Activated effector memory CD4-positive, alpha-beta T cell treated with anti-CD3 and anti-CD28 coated beads, Interleukin-2, amount 50 U/mL, for 16 hours (primary cell): Measurements from ENCODE around the gene KATNB1.
"Not testable (repeated sequence)": the region's sequence is repeated elsewhere in the genome, so short reads cannot be mapped to it uniquely, and the experiment has no call there.

Experiments
- DNase-seq: peaks from one replicate; pipeline ENCODE4 v3.0.0-alpha.2; 2020

Gene KATNB1

DNA sequence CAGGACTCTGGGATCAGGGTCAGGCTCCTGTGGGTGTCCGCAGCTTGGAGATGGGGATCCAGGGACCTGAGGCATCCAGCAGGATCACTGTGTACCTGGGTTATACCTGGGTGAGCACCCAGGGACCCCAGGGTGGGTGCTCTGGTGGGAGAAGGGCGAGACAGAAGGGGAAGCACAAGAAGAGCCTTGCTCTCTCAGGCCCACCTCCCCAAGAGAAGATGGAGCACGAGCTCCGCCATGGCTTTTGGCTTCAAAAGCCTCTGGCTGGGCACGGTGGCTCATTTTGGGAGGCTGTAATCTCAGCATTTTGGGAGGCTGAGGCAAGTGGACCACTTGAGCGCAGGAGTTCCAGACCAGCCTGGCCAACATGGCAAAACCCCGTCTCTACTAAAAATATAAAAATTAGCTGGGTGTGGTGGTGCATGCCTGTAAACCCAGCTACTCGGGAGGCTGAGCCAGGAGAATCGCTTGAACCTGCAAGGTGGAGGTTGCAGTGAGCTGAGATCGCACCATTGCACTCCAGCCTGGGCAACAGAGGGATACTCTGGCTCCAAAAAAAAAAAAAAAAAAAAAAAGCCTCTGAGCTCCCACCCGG is 32.1 kb upstream of the KATNB1 start:
- no peak for DNase-seq

GRCh38 chr16:57704011-57704904 is 31.3 kb upstream of the KATNB1 start:
- DNase-seq = no peak

DNA sequence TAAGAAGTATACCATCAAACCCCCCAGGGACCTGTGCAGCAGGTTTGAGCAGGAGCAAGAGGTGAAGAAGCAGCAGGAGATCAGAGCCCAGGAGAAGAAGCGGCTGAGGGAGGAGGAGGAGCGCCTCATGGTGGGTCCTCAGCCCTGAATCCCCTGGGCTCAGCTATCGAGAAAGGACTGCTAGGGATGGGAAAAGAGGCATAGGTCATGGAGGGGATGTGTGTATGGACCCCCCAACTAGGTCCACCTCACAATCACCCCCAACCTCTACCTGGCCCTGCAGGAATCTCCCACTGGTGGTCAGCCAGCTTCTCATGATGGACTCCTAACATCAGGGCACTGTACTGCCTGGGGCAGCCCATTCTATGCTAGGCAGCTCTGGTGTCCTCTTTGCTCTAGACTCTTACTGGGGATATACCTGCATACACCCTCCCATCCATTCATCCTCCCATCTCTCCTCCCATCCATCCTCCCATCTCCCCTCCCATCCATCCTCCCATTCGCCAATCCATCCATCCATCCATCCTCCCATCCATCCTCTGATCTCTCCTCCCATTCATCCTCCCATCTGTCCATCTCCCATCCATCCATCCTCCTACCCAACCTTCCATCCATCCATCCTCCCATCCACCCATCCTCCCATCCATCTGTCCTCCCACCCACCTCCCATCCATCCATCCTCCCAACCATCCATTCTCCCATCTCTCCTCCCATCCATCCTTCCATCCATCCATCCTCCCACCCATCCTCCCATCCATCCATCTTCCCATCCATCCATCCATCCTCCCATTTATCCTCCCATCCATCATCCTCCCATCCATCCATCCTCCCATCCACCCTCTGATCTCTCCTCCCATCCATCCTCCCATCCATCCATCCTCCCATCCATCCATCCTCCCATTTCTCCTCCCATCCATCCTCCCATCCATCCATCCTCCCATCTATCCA is 30.4 kb upstream of the KATNB1 start:
- DNase-seq = no peak

- no peak for DNase-seq
These were observed 28.9 kb upstream of the KATNB1 start for GRCh38 chr16:57706717-57707116.

- DNase-seq = no peak
These were observed 28.2 kb upstream of the KATNB1 start for GRCh38 chr16:57707331-57707730.

DNA sequence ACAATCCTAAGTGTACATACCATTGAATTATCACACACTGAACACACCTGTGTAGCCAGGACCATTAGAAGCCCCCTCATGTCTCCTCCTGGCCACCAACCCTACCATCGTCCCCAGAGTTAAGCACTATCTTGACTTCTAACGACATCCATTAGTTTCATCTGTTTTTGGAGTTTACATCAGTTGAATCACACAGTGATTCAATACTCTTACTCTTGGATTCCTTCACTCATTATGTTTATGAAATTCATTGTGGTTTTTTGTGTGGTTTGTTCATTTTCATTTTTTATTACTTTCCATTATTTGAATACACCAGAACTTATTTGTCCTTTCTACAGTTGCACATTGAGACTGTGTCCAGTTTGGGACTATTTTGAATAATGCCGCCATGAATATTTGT is 27.4 kb upstream of the KATNB1 start:
- peak; percentile 16 for DNase-seq

DNA sequence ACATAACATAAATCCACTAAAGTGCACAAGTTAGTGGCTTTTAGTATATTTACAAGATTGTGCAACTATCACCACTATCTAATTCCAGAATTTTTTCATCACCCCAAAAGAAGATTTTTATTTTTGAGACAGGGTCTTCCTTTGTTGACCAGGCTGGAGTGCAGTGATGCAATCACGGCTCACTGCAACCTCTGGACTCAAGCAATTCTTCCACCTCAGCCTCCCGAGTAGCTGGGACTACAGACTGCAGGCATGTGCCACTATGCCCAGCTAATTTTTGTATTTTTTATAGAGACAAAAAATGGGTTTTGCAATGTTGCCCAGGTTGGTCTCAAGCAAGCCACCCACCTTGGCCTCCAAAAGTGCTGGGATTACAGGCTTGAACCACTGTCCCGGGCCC is 25.9 kb upstream of the KATNB1 start:
- peak; percentile 4 for DNase-seq

DNA sequence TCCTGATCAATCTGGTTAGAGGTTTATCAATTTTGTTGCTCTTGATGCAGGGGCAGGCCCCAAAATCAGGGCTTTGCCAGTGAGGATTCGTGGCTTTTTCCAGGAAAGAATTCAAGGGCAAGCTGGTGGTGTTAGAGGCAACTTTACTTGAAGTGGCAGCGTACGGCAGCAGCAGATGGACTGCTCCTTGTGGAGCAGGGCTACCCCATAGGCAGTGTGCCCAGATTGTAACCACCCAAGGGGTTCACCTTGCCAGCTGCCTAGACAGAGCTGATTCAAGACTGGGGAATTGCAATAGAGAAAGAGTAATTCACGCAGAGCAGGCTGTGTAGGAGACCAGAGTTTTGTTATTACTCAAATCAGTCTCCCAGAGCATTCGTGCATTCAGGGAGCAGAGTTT is 24.2 kb upstream of the KATNB1 start:
- DNase-seq = peak; percentile 45

DNA sequence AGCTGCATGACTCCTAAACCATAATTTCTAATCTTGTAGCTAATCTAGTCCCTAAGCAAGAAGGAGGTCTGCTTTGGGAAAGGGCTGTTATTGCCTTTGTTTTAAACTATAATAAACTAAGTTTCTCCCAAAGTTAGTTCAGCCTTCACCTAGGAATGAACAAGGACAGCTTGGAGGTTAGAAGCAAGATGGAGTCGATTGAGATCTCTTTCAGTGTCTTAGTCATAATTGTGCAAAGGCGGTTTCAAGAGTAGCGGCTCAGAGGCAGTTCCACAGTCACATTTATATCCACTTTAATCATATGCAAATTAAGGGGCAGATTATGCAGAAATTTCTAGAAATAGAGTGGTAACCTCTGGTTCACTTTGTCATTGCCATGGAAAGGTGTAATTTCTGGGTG is 23.6 kb upstream of the KATNB1 start:
- peak; percentile 10 for DNase-seq

DNA sequence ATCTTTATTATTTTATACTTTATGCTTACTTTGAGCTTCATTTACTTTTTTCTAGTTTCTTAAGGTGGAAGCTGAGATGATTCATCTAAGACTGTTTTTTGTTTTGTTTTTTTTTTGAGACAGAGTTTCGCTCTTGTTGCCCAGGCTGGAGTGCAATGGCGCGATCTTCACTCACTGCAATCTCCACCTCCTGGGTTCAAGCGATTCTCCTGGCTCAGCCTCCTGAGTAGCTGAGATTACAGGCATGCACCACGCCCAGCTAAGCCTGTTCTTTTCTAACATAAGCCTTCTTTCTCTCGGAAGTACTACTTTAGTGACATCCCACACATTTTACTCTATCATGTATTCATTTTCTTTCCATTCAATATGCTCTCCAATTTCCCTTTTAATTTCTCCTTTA is 23.0 kb upstream of the KATNB1 start:
- DNase-seq = not testable (repeated sequence)

- DNase-seq = no peak
These were observed 22.0 kb upstream of the KATNB1 start for GRCh38 chr16:57713596-57713995.

GRCh38 chr16:57714047-57714446 is 21.5 kb upstream of the KATNB1 start:
- no peak for DNase-seq

- DNase-seq = peak; percentile 76
These were observed 15.4 kb upstream of the KATNB1 start for GRCh38 chr16:57720142-57720575.

DNA sequence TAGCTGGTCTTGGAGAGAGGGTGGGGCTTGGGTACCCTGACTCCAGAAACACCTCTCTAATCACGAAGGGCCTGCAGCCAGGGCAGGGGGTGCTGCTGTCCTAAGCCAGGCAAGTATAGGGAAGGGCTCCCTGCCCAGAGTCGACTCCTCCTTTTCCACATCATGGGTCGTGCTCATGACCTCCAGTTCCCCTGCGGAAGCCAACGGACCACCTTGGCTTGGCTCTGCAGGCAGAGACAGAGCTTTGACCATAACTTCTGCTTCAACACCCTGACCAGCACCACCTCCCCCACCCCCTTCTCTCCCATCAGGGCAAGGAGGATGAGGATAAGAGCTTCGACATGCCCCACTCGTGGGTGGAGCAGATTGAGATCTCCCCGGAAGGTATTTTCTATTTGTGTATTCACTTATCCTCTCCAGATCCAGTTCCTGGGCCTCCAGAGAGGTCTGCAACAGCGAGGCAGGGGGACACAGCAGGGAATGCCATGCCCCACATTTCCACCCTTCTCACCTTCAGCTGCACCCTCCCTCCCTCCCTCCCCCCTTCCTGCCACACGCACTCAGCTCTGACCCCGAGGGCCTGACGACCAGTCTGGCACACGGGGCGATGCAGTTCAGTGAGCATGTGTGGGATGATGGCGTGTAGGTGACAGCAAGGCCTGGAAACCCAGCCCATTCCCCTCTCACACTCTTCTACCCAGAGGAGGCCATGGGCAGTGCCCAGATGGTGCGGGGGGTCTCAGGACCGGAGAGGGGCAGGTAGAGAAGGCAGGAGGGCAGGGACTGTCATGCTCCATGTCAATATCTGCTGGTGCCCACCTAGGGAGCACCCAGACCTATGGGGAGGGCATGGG is 14.0 kb upstream of the KATNB1 start:
- no peak for DNase-seq

GRCh38 chr16:57722210-57722499 is 13.4 kb upstream of the KATNB1 start:
- no peak for DNase-seq

- no peak for DNase-seq
These were observed 12.9 kb upstream of the KATNB1 start for GRCh38 chr16:57722651-57723050.

GRCh38 chr16:57723170-57723569 is 12.4 kb upstream of the KATNB1 start:
- no peak for DNase-seq

DNA sequence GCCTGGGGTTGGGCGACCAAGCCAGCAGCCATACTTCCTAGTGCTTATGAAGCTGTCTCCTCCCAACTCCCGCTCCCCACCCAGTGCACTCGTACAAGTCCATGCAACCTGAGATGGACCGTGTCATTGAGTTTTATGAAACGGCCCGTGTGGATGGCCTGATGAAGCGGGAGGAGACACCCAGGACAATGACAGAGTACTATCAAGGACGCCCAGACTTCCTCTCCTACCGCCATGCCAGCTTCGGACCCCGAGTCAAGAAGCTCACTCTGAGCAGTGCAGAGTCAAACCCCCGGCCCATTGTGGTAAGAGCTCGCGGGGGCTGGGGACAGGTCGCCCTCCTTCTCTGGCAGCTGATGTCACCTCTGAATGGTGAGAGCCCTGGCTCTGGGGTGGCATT is 11.0 kb upstream of the KATNB1 start:
- DNase-seq = no peak

DNA sequence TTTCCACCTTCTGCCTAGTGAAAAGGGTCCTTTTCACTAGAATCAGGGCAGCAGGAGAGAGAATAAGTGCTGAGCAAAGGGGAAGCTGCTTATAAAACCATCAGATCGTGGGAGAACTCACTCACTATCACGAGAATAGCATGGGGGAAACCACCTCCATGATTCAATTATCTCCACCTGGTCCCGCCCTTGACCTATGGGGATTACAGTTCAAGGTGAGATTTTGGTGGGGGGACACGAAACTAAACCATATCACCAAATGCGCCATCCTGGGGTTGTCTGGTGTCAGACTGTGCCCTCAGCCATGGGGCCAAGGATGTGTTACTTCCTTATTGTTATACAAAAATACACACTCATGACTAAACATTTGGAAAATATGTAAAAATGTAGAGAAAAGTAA is 10.4 kb upstream of the KATNB1 start:
- DNase-seq = no peak

- no peak for DNase-seq
These were observed 10.0 kb upstream of the KATNB1 start for GRCh38 chr16:57725554-57725953.

DNA sequence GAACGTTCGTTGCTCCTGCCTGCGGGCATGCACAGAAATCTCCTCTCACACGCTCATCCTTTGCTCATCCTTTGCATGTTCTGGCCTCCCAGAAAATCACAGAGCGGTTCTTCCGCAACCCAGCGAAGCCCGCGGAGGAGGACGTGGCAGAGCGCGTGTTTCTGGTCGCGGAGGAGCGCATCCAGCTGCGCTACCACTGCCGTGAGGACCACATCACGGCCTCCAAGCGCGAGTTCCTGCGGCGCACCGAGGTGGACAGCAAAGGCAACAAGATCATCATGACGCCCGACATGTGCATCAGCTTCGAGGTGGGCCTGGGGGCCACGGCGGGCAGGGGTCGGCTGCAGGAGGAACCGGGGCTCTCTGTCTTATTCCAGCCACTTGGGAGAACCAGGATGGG is 9.6 kb upstream of the KATNB1 start:
- DNase-seq = no peak

DNA sequence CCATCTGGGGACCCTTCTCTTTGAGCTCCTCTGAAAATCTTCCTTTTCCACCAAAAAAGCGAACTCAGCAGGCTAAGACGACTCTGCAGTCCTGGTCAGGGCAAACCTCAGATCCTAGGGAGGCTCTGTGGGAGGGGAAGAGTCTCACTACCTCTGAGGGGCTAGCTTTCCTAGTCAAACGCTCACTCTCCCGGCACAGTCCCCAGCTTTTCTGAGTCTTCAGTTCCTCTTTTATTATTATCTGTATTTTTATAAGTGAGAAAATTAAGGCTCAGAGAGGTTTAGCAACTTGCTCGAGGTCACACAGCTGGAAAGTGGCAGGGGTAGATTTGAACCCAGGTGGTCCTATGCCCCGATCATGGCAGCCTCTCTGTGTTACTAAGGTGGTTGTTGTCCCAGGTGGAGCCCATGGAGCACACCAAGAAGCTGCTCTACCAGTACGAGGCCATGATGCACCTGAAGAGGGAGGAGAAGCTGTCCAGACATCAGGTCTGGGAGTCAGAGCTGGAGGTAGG is 9.1 kb upstream of the KATNB1 start:
- DNase-seq = no peak
